NCI-H2107 (cell line): Measurements from ENCODE around the gene ELFN2.
"Not testable (repeated sequence)": the region's sequence is repeated elsewhere in the genome, so short reads cannot be mapped to it uniquely, and the experiment has no call there.

Source experiments
- DNase-seq: peaks from one replicate; lab custom pipeline; 2025; lab: John Stamatoyannopoulos, UW

The ELFN2 gene

DNA sequence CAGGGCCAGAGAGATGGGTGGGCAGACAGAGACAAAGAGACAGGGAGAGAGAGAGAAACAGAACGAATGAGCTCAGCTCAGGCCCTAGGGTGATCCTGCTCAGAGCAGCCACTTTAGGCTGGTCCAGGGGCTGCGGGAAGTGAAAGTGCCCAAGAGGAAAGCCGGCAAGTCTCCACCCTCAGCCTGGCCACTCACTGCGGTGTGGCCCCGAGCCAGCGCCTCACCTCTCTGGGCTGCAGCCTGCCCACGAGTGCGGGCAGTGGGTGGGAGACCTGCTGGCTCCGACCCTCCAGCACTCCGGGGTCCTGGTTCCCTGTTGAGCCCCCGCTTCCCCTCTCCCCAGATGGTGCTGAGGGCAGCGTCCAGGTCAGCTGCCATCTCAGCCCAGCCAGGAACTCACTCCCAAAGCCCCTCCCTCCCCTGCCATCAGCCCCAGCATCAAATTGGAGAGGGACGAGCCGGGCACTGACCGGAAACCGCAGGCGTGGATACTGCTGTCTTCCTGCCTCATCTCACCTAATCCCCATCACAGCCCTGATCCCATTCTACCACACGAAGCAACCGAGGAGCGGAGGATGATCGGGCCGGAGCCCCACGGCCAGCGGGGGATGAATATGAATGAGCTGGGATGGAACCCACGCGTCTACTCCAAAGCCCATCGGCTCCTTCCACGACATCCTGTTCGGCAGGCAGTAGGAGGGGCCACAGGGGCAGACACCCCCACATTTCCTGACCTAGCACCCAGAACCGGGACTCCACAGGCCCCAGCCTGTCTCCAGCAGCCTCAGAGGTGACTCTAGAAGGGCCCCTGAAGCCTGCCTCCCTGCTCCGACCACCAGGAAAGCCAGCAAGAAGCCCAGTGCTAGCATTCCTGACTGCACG is 16.9 kb downstream of the ELFN2 start:
- no peak for DNase-seq

DNA sequence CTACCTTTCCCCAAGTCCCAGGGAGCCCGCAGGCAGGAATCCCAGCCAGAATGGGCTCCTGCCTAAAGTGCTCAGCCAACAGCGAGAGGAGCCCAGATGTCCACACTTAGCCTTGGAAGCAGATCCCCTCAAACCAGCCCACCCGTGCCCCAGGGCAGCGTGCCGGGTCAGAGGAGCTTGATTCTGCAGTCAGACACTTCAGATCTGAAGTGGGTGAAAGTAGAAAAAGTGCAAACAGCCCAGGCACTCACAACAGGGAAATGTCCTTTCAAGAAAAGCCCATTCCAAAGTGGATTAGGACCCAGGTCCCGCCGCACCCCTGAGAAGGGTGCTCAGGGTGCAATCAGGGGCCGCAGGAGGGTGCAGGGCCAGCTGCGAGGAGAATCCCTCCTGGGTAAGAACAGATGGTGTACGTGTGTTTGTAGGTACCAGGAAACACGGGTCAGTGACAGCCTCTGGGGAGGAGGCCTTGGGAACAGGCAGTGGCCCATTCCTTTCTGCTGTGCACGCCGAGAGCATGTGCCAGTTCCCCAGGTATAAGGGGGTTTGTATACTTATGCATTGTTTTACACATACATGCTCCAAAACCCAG is 17.7 kb downstream of the ELFN2 start:
- DNase-seq: no peak

DNA sequence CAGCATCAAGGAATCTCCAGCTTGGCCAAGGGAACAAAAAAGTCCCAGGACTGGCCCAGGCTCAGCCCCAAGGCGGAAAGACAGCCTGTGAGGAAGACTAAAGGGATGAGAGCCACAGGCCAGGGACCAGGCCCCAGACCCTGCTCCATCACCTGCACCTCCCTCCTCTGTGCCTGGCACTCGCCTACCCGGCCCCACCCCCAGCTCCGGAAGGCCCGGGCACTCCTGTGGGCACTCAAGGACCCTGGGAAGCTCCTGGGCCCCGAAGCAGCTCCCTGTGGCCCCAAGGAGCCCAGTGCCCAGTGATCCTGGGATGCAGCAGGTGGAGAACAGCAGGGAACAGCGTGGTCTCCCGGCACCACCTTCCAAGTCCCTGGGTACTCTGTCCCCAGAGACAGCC is 18.2 kb downstream of the ELFN2 start:
- no peak for DNase-seq

DNA sequence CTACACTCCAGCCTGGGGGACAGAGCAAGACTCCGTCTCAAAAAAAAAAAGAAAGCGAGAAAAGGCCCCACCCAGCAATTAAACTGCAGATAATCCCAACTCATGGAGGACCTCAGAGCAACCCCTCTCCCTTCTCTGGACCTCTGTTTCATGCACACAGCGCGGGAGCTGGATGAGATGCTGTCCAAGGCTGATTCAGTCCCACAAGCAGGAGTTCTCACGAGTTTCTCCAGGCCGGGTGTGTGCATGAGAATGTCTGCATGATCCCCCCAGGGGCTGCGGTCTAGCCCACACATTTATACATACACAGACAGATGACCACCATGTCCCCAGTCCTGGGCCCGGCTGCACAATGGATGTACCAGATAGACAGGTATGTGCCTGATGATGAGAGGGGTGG is 19.4 kb downstream of the ELFN2 start:
- DNase-seq: no peak

DNA sequence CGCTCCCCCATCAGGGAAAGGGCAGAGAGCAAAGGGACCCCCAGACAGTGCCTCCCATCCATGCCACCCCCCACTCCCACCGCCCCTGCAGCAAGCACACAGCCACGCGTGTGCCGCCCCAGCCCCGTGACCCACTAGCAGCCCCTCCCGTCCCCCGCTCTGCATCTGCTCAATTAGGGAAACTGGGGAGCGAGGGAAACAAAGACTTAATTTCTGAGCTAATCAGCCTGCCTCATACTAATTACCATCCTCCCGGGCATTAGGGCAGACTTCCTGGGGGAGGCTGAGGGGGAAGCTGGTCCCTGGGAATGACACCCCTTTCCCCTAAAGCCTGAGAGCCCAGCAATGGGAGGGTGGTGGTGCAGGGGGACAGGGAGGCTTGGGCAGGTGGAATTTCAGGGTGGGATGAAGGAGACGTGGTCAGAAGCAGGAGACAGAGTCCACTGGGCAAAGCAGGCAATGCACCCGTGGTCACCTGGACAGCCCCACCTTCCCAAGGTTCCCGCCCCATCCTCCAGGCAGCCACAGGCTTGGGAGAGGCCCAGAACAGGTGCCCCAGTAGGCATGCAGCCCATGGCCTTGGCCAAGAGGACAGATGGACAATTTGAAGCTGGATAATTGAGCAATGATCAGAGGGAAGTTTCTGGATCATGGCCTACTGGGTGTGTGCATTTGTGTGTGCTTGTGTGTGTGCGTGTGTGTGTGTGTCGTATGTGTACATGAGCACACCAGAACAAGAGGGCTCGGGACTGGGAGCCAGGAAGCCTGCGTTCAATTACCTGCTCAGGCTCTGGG is 20.6 kb downstream of the ELFN2 start:
- no peak for DNase-seq

DNA sequence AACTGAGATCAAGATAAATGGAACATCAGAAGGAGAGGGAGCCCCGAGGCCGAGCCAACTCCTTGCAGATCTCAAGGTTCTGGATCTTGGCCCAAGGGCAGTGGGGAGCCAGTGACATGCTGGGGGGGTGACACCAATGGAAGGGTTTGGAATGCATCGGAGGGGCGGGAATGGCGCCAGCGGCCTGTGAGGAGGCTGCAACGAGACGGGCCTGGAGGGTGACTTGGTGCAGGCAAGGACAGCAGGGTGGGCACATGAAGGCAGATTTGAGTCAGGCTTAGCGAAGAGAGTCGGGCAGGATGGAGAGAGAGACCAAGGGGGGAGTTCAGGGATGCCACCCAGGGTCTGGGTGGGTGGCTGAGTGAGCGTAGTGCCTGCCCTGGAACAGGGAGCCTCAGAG is 23.2 kb downstream of the ELFN2 start:
- no peak for DNase-seq

DNA sequence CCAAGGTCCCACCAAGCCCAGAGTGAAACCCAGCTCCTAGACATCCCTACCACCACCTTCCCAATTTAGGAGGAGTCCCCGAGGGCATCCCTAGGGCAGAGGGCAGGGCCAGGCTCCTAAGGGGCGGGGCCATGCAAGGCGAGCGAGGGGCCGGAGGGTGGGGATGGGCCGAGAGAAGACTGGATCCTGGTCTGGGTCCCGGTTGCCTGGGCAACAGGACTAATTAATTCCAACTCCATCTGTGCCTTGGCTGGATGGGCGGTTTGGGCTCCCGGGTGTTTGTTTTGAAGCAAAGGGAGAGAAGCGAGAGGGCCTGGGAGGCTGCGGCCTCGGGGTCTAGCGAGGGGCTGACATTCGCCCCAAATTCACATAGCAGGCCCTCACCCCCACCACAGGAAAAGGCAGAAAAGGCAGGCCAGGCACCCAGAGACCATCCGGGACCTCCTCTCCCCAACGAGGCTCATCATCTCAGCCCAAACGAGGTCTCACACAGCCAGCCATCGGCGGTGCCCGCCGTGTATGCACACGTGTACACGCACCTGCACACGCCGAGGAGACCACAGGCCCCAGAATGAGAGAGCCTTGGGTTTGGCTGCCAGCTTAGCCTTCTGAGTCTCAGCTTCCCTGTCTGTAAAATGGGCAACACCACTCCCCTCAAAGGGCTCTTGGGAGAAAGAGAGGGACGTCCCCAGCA is 23.9 kb downstream of the ELFN2 start:
- DNase-seq: no peak

DNA sequence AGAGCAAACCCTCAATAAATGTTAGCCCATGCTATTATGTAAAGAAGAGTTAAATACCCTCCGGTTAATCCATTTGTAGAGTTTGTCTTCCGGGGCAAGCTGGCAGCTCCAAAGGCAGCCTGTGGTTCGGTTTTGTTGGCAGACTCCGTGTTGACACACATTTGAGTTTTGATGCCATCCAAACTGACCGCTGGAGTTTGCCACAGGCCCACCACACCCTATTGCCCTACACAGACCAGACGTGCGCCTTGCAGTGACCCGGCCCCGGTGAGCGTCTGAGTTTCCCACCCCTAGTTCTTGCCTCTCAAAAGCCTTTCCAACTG is 25.1 kb downstream of the ELFN2 start:
- no peak for DNase-seq

DNA sequence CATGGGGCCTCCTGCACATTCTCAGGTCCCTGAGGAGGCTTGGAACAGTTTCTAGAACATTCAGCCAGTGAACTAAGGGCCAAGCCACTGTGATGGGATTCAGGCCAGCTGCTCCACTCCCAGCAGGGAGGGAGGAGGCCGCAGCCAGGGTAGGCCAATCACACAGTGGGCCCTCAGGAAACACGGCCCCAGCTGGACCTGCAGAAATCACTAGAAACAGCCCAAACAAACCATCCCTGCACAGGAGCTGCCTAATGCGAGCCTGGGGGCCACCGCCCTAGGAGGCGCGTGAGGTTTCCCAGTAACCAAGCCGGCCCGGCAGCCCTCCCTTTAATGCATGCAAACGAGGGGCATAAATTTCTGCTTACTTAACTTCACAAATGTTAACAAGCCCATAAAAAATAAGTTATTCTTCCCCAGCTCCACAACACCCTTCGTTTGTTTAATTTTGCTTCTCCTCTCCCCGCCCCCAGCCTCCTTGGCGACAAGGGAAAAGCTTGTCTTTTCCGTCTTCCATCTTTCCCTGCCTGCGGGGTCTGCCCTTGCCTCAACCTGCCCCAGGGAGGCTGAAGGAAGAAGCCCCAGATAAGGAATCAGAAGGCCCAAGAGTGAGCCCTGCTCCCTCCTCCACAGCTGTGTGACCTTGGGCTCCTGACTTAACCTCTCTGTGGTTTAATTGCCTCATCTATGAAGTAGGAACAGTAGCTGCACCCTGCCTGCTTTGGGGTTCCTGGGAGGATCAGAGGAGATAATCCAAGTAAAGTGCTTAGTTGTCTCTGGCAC is 25.7 kb downstream of the ELFN2 start:
- DNase-seq: no peak

DNA sequence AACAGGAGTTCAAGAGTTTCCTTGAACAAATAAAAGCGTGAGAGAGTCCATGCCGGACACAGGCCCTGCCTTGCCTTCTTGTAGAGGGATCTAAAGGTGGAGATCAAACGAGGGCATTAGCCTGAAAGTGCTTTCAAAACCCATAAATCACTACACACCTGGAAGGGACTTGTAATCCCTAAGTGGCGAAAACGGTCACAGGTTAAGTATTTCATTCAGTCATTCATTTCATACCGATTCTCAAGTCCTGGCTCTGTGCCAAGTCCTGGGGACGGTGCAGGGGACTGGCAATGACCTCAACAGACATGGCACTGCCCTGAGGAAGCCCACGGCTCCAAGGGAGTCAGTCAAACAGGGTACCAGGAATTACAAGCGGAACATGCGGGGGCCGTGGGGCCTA is 26.6 kb downstream of the ELFN2 start:
- DNase-seq: no peak

DNA sequence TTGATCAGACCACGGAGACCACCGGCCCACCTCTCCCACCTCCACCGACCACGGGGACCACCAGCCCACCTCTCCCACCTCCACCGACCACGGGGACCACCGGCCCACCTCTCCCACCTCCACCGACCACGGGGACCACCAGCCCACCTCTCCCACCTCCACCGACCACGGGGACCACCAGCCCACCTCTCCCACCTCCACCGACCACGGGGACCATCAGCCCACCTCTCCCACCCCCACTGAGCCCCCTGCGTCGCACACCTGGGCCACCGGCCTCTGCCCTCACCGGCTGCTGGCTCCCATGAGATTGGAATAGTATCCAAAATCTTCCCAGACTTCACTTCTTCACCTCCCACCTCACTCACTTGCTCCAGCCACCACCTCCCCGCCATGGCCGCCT is 27.8 kb downstream of the ELFN2 start:
- not testable (repeated sequence) for DNase-seq

DNA sequence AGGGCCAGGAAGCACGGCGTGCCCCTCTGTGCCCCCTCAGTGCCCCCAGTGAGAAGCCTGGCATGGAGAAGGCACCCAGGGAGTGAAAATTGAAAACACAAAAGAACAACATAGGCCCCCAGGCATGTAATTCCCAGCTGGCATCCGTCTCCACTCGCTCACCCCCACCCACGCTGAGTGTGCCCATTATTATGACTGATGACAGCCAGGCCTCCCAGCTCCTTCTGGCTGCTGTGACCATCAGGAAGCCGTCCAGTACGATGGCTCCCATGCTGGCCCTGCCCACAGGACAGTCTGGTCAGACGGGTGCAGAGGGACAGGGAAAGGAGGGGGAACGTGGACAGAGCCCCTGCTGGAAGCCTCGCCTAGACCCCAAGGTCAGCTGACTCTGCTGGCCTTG is 30.1 kb downstream of the ELFN2 start:
- DNase-seq: no peak

DNA sequence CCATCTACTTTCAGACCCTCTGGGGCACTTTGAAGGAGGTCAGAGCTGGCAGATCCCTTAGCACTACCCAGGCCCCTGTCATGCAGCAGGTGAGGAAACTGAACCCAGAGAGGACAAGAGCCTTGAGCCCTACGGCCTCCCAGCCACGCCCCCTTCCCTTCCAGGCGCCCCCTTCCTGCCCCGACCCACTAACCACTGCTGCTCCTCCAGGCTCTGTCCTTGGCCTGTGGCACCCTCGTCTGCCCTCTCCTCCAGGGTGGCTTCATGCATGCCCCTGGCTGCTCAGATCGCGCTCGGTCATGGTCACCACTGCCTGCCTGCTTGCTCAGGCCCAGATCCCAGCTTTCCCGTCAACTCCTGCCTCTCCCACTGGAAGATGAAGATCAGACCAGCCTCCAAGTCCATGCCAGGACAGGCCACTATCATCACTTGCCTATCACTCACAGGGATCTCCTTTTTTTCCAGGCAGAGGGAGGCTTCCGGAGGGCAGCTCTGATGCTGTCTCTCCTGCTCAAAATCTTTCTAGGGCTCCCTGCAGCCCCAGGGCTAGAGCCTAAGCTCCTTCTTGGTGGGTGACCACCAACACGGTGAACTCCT is 30.7 kb downstream of the ELFN2 start:
- DNase-seq: no peak

DNA sequence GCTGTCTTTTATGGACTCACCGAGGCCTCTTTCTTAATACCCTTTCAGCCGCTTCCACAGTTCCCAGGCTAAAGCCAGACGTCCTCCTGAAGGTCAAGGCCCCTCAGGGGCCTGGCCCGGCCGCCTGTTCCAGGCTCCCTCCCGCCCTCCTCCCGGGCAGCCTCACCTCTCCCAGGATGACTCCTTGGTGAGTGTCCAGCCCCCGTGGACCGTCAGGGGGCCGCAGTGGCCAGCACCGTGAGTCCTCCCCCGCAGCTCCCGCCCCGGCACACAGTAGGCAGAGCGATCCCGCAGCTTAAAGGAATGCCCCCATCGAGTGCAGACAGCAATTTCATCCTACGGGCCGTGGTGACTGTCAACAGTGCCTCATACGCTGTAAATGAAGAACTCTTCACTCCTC is 32.9 kb downstream of the ELFN2 start:
- DNase-seq: no peak

DNA sequence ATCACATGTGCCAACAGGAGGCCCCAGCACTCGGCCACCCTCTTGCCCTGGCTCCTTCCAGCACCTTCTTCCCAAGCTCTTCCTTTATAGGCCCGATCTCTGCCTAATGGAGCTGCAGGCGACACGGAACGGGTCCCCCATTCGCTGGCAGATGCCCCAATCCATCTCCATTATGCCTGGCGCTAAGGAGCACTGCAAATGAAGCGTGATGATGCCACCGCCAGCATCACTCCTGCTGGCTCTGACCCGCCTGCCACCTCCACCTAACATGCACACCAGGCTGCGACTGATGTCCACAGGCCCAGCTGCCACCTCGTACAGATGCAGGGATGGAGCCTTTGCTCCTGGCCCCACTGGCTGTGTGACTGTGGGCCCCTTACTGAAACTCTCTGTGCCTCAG is 33.5 kb downstream of the ELFN2 start:
- DNase-seq: no peak

DNA sequence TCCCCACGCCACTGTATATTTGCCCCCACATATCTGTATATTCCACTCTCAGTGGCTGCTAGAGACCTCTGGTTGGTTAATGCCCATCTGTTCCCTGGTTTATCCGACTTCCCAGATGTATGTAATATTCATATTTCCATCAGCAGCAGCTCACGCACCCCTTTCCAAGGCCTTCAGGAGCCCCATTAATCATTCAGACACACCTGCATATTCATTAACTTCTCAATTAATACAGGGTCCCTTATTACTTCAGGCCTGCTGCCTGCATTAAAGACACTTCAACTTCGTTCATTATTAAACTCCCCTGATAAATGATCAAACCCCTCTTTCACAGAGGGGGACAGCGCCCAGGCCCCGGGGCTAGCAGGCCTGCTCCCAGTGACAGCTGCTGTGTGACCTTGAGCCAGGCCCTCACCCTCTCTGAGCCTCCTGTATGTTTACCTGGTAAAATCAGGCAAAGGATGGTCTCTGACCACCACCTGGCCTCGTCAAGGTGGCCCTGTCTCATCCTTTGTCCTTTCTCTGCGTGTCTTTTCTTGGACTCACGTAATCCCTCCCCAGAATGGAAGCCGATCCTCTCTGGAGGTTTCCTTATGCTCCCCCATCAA is 34.5 kb downstream of the ELFN2 start:
- DNase-seq: no peak

DNA sequence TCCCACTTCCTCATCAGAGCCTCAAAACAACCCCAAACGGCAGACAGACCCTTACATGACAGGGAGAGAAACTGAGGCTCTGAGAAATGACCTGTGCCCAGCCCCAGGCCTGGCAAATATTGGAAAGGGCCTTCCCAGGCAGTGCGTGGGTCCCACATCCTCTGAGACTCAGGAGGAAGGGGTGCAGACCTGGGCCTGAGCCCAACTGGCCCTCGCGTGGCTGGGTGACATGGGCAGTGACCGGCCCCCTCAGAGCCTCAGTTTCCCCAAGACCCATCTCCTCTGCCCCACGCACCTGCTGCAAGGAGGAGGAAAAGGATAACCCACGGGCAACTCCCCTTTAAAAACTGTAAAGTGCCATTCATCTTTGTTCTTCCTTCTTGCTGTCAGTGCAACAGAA is 35.6 kb downstream of the ELFN2 start:
- DNase-seq: no peak

DNA sequence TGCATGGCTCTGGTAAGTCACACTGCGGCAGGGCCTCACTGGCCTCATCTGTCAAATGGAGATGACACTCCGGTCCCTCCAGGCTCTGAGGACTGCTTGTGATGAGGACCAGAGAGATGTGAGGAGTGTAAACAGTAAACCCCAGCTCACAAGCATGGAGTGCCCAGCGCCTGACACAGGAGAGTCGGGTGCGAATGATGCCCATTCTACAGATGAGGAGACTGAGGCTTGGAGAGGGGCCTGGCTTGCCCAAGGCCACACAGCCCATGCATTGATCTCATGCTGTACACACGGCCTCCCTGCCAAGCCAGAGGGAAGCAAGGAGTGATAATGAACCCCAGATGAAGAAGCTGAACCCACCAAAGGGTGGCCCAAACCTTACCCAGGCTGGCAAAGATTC is 37.2 kb downstream of the ELFN2 start:
- no peak for DNase-seq

DNA sequence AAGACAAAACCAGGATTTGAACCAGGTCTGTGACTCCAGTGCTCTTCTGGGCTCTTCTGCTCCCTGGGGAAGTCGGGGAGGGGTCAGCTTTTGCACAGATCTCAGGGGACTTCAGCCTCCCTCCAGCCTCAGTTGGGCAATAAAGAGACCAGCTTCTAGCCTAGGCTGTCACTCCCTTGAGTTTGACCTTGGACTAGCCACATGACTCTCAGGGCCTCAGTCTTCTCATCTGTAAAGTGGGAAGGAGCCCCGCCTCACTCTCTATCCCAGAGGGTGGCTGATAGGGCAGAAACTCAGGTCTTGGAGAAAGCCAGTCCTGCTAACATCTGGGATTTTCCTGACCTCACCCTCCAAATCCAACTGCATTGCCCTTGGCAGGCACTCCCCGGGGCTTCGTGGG is 38.7 kb downstream of the ELFN2 start:
- no peak for DNase-seq

DNA sequence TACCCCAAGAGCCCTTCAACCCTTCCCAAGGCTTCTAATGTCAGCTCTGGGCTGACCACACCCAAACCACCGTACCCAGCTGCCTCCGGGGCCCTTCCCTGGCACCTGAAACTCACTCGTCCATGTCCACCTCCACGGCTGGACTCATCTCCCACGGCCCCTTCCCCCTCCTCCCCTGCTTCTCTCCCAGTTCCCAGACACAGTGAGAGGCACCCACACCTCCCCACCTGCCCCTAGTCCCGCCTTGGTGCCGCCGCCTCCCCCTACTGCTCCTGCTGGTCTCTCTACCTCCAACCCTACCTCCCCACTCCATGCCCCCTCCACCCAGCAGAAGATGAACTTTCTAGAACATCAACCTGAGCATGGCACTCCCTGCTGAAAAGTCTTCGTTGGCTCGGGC is 39.5 kb downstream of the ELFN2 start:
- DNase-seq: no peak

DNA sequence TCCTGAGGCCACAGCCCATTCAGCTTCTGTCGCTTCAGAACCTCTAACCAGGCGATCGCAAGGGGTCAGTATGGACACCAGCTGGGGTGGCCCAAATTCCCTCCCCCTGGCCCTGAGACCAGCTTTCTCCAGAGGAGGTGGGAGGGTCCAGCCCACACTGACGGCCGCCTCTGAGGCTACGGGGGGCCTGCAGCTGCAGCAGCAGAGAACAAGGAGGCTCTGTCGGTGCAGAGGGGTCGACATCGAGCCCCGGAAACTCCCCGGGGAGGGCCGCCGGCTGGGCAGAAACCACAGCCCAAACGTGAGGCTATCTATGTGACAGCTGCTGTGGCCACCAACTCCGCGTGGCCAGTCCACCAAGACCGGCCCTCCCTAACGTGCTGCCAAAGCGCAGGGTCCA is 40.8 kb downstream of the ELFN2 start:
- DNase-seq: no peak
